ENCODE results near the gene LDB3. TPM values are rescaled to one million over a fixed set of nuclear protein-coding genes. Genes with fewer than 3 reads are reported as not detected.

The LDB3 gene
- total RNA-seq, 4 donors from 2014 or later, result 0.44 to 3.2 (median 0.98) TPM; not detected in 1

- H3K36me3 ChIP-seq, result no peaks in the 10 kb centered on the region
- WGBS, result 27% methylated on average over 4 of the region's 14 CpGs
- DNase-seq (ENCODE audit: low spot score in 2 of 2), result peak; percentile 46 to 64
- H3K27me3 ChIP-seq, result no peaks in the 10 kb centered on the region
- H3K9me3 ChIP-seq, result no peaks in the 10 kb centered on the region
- peaks cover 23% of the 10 kb centered on the region for H3K4me1 ChIP-seq
- no peak overlapping the region for H3K4me3 ChIP-seq
- no peak overlapping the region for H3K27ac ChIP-seq
- TF ChIP-seq POLR2AphosphoS5 (IDR thresholded peaks at IDR 0.05) (no peak), POLR2A (IDR thresholded peaks at IDR 0.05) (no peak), CTCF (IDR thresholded peaks at IDR 0.05) (no peak), EP300 (IDR thresholded peaks at IDR 0.05) (no peak)
Measured at GRCh38 chr10:86652361-86653202, 15.7 kb upstream of the LDB3 start.

- peak; percentile 26 to 47 for DNase-seq (ENCODE audit: low spot score in 2 of 2)
- TF ChIP-seq POLR2AphosphoS5 (IDR thresholded peaks at IDR 0.05) (no peak), CTCF (IDR thresholded peaks at IDR 0.05) (no peak), POLR2A (IDR thresholded peaks at IDR 0.05) (no peak), EP300 (IDR thresholded peaks at IDR 0.05) (no peak)
- no peaks in the 10 kb centered on the region for H3K9me3 ChIP-seq
- H3K27ac ChIP-seq, result no peak overlapping the region
- H3K36me3 ChIP-seq, result no peaks in the 10 kb centered on the region
- no peaks in the 10 kb centered on the region for H3K27me3 ChIP-seq
- 97% methylated on average over 3 of the region's 3 CpGs for WGBS
- H3K4me1 ChIP-seq, result peaks cover 17% of the 10 kb centered on the region
- no peak overlapping the region for H3K4me3 ChIP-seq
Measured at GRCh38 chr10:86653379-86653778, 14.9 kb upstream of the LDB3 start.

- Histone ChIP-seq H3K9me3 (no peaks in the 10 kb centered on the region), H3K27me3 (no peaks in the 10 kb centered on the region), H3K4me1 (peaks cover 11% of the 10 kb centered on the region), H3K27ac (no peak overlapping the region), H3K36me3 (no peaks in the 10 kb centered on the region), H3K4me3 (no peak overlapping the region)
- DNase-seq (ENCODE audit: low spot score in 2 of 2), result no peak
- TF ChIP-seq POLR2AphosphoS5 (IDR thresholded peaks at IDR 0.05) (no peak), EP300 (IDR thresholded peaks at IDR 0.05) (no peak), CTCF (IDR thresholded peaks at IDR 0.05) (no peak), POLR2A (IDR thresholded peaks at IDR 0.05) (no peak)
- 97% methylated on average over 3 of the region's 3 CpGs for WGBS
Measured at GRCh38 chr10:86653987-86654386, 14.3 kb upstream of the LDB3 start.

GRCh38 chr10:86654411-86655172 lies 13.7 kb upstream of the LDB3 start, which contains the start of gene OPN4:
TSS of gene OPN4 (plus strand) at chr10:86654547. CDS start at chr10:86654784, 237 bp downstream.
- no peak for TF ChIP-seq POLR2A (IDR thresholded peaks at IDR 0.05)
- TF ChIP-seq EP300 (IDR thresholded peaks at IDR 0.05), result no peak
- TF ChIP-seq POLR2AphosphoS5 (IDR thresholded peaks at IDR 0.05), result no peak
- TF ChIP-seq CTCF (IDR thresholded peaks at IDR 0.05), result no peak
- no peaks in the 10 kb centered on the region for H3K36me3 ChIP-seq
- WGBS, result 98% methylated on average over 9 of the region's 17 CpGs
- H3K27me3 ChIP-seq, result no peaks in the 10 kb centered on the region
- H3K27ac ChIP-seq, result no peak within 1 kb of the TSS
- no peak within 1 kb of the TSS for H3K4me3 ChIP-seq
- no peaks in the 10 kb centered on the region for H3K9me3 ChIP-seq
- peaks cover 5% of the 10 kb centered on the region for H3K4me1 ChIP-seq
- peak; percentile 41 to 68 for DNase-seq (ENCODE audit: low spot score in 2 of 2)

GRCh38 chr10:86655173-86655540 lies 13.2 kb upstream of the LDB3 start:
- TF ChIP-seq POLR2AphosphoS5 (IDR thresholded peaks at IDR 0.05) (no peak), EP300 (IDR thresholded peaks at IDR 0.05) (no peak), CTCF (IDR thresholded peaks at IDR 0.05) (no peak), POLR2A (IDR thresholded peaks at IDR 0.05) (no peak)

More at GRCh38 chr10:86655173-86655540, 13.2 kb upstream of the LDB3 start:
- H3K4me1 ChIP-seq, result no peaks in the 10 kb centered on the region
- no peaks in the 10 kb centered on the region for H3K36me3 ChIP-seq
- 93% methylated on average over 2 of the region's 4 CpGs for WGBS
- H3K4me3 ChIP-seq, result no peak overlapping the region
- no peaks in the 10 kb centered on the region for H3K27me3 ChIP-seq
- H3K27ac ChIP-seq, result no peak overlapping the region
- no peaks in the 10 kb centered on the region for H3K9me3 ChIP-seq
- DNase-seq (ENCODE audit: low spot score in 2 of 2), result peak; percentile 54 to 66
